K562 (cell line): Measurements from ENCODE around the gene SFI1. TPM values are rescaled to one million over a fixed set of nuclear protein-coding genes. Genes with fewer than 3 reads are reported as not detected.

Experiments
- ATAC-seq: fragments of 200-7000 bp; cut with Tn5 transposase; 3 replicates; pipeline ENCODE4 v1.9.1; 2020; ENCODE audit warnings: moderate library complexity
- BruUV-seq: library from RNA; stranded (reverse); fragments of 400-500 nt; replicated peaks from 2 replicates; lab custom pipeline; 2021; lab: Mats Ljungman, UMichigan
- CTCF ChIA-PET: fragments of 300-600 bp; formaldehyde crosslinking; extraction: SDS; loops from one replicate; lab custom pipeline; 2021; ENCODE audit warnings: low intra/inter-chr PET ratio; lab: Yijun Ruan, JAX
- POLR2A ChIA-PET: fragments of 300-600, 350-650 bp; sonication (Branson Sonifier 250); formaldehyde crosslinking; extraction: SDS; loops from one replicate; lab custom pipeline; 2021; ENCODE audit warnings: antibody characterized with exemption, inconsistent platforms; lab: Yijun Ruan, JAX
- DNase-seq, 4 experiments: peaks; one replicate each; pipeline versions ENCODE4 v3.0.0 to v3.0.0-alpha.2; 2011 to 2018; ENCODE audit warnings: low spot score in 3 of 4, mixed read lengths in 3 of 4; ENCODE audit errors: extremely low read depth in 1 of 4
- FAIRE-seq: peaks from 2 replicates; lab custom pipeline; 2011; peaks lifted over from hg19 to GRCh38; lab: Jason Lieb, UNC
- H2AFZ ChIP-seq: 2 replicates; pipeline ENCODE4 v1.6.0; 2011; ENCODE audit warnings: low read depth, low read length, control low read depth, inconsistent platforms
- H3K27ac ChIP-seq: fragments of 200-600 bp; 3 replicates; pipeline ENCODE4 v1.8.0; 2011; ENCODE audit warnings: low read depth, mild to moderate bottlenecking, control low read depth, inconsistent platforms, low read length, moderate library complexity, mixed read lengths; ENCODE audit errors: extremely low read depth
- H3K27me3 ChIP-seq, 2 experiments: fragments of 300-600 bp in 1 of 2; 2 replicates in 1 of 2; 3 replicates in 1 of 2; pipeline versions ENCODE4 v1.6.0 to v1.8.0; 2011; ENCODE audit warnings: inconsistent platforms in 2 of 2, low read length in 2 of 2, mild to moderate bottlenecking in 1 of 2, mixed read lengths in 1 of 2, moderate library complexity in 1 of 2; ENCODE audit not compliant: control insufficient read depth in 2 of 2, insufficient read depth in 2 of 2
- H3K36me3 ChIP-seq: fragments of 300-600 bp; 3 replicates; pipeline ENCODE4 v1.8.0; 2011; ENCODE audit warnings: mild to moderate bottlenecking, low read length, inconsistent platforms; ENCODE audit not compliant: control insufficient read depth, insufficient read depth
- H3K4me1 ChIP-seq, 2 experiments: fragments of 200-600 bp in 1 of 2; replicated peaks in 1 of 2; 2 replicates in 1 of 2; 3 replicates in 1 of 2; pipeline versions ENCODE4 v1.5.1 to v1.8.0; 2011; ENCODE audit warnings: inconsistent platforms in 2 of 2, low read length in 2 of 2, mild to moderate bottlenecking in 1 of 2, mixed read lengths in 1 of 2, moderate library complexity in 1 of 2; ENCODE audit not compliant: control insufficient read depth in 2 of 2, insufficient read depth in 2 of 2
- H3K4me2 ChIP-seq: 2 replicates; pipeline ENCODE4 v1.6.1; 2011; ENCODE audit warnings: low read length, control low read depth, inconsistent platforms, mixed read lengths; ENCODE audit not compliant: insufficient read depth
- H3K4me3 ChIP-seq: fragments of 200-600 bp; sonication (generic), shearing (Covaris generic); 2 replicates; pipeline ENCODE4 v1.5.1; 2016; ENCODE audit warnings: control low read depth, inconsistent platforms
- H3K79me2 ChIP-seq: fragments of 200-600 bp; 3 replicates; pipeline ENCODE4 v1.8.0; 2011; ENCODE audit warnings: low read length, inconsistent platforms; ENCODE audit not compliant: control insufficient read depth, insufficient read depth
- H3K9ac ChIP-seq, 2 experiments: 2 replicates each; pipeline versions ENCODE4 v1.6.0 to v1.6.1; 2011; ENCODE audit warnings: low read depth in 2 of 2, low read length in 2 of 2, control low read depth in 1 of 2, inconsistent platforms in 1 of 2, mild to moderate bottlenecking in 1 of 2, mixed read lengths in 1 of 2; ENCODE audit not compliant: insufficient read depth in 1 of 2
- H3K9me1 ChIP-seq: one replicate; pipeline ENCODE4 v1.6.0; 2011; ENCODE audit warnings: inconsistent platforms, mild to moderate bottlenecking, low read length, moderate library complexity; ENCODE audit not compliant: control insufficient read depth, insufficient read depth
- H3K9me3 ChIP-seq: replicated peaks from 2 replicates; pipeline ENCODE4 v1.5.1; 2011; ENCODE audit warnings: low read depth, low read length, inconsistent platforms; ENCODE audit not compliant: control insufficient read depth, insufficient read depth
- H4K20me1 ChIP-seq: replicated peaks from 2 replicates; pipeline ENCODE4 v1.6.1; 2011; ENCODE audit warnings: low read length, inconsistent platforms, mixed read lengths; ENCODE audit not compliant: control insufficient read depth, insufficient read depth
- GTF3C2 ChIP-seq: IDR thresholded peaks from 3 replicates; pipeline ENCODE4 v1.6.1; 2011; ENCODE audit warnings: borderline replicate concordance, mild to moderate bottlenecking, moderate library complexity; ENCODE audit not compliant: insufficient read length; ENCODE audit errors: extremely low read depth
- POU5F1 ChIP-seq: fragments of 150-350 bp; IDR thresholded peaks from 2 replicates; pipeline ENCODE4 v1.6.1; 2014; ENCODE audit warnings: borderline replicate concordance, low read length, low read depth, mild to moderate bottlenecking; ENCODE audit not compliant: partially characterized antibody
- TRIM24 ChIP-seq, 2 experiments: fragments of 450-650 bp; IDR thresholded peaks; 2 replicates each; pipeline ENCODE4 v1.6.1; 2016
- WGBS: fragments of 100-300 bp; shearing (Covaris generic); methylation state at CpG from one replicate; pipeline ENCODE4 v1.1.6; 2016; ENCODE audit warnings: low coverage, mixed read lengths; ENCODE audit not compliant: insufficient coverage; ENCODE audit errors: missing lambda C conversion rate; 5-methylcytosine and 5-hydroxymethylcytosine counted together
- in situ Hi-C: fragments of 300-500 bp; cut with MboI; formaldehyde crosslinking; loops from 4 replicates; pipeline ENCODE4 v1.15.0; 2018; ENCODE audit warnings: inconsistent platforms, mixed read lengths
- intact Hi-C: fragments of 100-400 bp; cut with micrococcal nuclease; formaldehyde crosslinking; loops from 2 replicates; pipeline ENCODE4 v1.14.2; 2022
- polyA plus RNA-seq, 8 experiments: library from polyadenylated mRNA; depleted of rRNA in 4 of 8; stranded (reverse) in 5 of 8; unstranded in 3 of 8; fragments of >200 nt; fragmentation: Nextera tagmentation in 2 of 8; fragmentation: Illumina TruSeq in 1 of 8; extraction: Ambion mirVana in 2 of 8; extraction: Trizol in 1 of 8; gene quantifications; 2 replicates each; pipeline versions ENCODE4 v1.2.1 to v1.2.3, GENCODE V29; 2011 to 2014; ENCODE audit warnings: inconsistent platforms in 1 of 8, missing spikeins in 1 of 8
- total RNA-seq, 7 experiments: library from RNA; depleted of rRNA in 6 of 7; stranded (reverse); fragments of >200 nt in 6 of 7; fragmentation: Illumina TruSeq in 2 of 7; extraction: Trizol in 2 of 7; gene quantifications; 2 replicates each; pipeline versions ENCODE4 v1.2.1 to v1.2.3, GENCODE V29; 2011 to 2021; ENCODE audit warnings: low replicate concordance in 1 of 7

The SFI1 gene
- total and polyA plus RNA-seq, 9 of the 15 experiments (the other 6 are each of a cell fraction or from before 2014, with no cell fraction given), result 3.0 to 25.6 (median 14.1) TPM

GRCh38 chr22:31508536-31508935 is 12.2 kb downstream of the SFI1 start (continued):
- no peak for TF ChIP-seq GTF3C2

DNA sequence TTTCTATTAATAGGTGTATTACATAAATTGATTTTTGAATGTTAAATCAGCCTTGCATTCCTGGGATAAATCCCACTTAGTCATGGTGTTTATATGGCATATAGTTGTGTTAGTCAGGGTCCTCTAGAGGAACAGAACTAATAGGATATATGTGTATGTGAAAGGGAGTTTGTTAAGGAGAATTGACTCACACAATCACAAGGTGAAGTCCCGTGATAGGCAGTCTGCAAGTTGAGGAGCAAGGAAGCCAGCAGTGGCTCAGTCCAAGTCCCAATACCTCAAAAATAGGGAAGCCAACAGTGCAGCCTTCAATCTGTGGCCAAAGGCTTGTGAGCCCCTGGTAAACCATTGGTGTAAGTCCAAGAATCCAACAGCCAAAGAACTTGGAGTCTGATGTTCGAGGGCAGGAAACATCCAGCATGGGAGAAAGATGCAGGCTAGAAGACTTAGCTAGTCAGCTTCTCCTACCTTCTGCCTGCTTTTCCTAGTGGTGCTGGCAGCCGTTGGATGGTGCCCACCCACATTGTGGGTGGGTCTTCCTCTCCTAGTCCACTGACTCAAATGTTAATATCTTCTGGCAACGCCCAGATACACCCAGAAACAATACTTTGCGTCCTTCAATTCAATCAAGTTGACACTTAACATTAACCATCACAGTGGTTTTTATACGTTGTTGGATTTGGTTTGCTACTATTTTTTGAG is 12.9 kb downstream of the SFI1 start:
- no peak overlapping the region for H3K4me2 ChIP-seq
- peaks cover 11% of the 10 kb centered on the region; the same call in 2 of the 3 replicates for H3K36me3 ChIP-seq
- no TSS peak for BruUV-seq
- POLR2A ChIA-PET, result no interaction called here
- intact Hi-C loops (no loop called here), in situ Hi-C loops (no loop called here)
- no peak overlapping the region for H3K9ac ChIP-seq
- TF ChIP-seq TRIM24 (IDR thresholded peaks at IDR 0.05) (no peak), POU5F1 (no peak)
- H3K9me3 ChIP-seq, result no peaks in the 10 kb centered on the region
- DNase-seq (no peak), ATAC-seq (no peak), FAIRE-seq (no peak)
- H3K9me1 ChIP-seq, result no peaks in the 10 kb centered on the region
- H3K27me3 ChIP-seq, result no peaks in the 10 kb centered on the region
- no peaks in the 10 kb centered on the region for H4K20me1 ChIP-seq
- whole genome bisulfite sequencing, result 79% methylated on average over 6 of the region's 6 CpGs
- H3K4me1 ChIP-seq, result no peaks in the 10 kb centered on the region
- H3K79me2 ChIP-seq, result 0 out of 3 replicates have a peak, but pooled peaks cover 6% of the 10 kb centered on the region
- H3K4me3 ChIP-seq, result no peak overlapping the region
- H3K27ac ChIP-seq, result no peak overlapping the region
- CTCF ChIA-PET, result no interaction called here
- H2AFZ ChIP-seq, result no peak overlapping the region
